Measurements from ENCODE around the gene RPAP2.

The RPAP2 gene

DNA sequence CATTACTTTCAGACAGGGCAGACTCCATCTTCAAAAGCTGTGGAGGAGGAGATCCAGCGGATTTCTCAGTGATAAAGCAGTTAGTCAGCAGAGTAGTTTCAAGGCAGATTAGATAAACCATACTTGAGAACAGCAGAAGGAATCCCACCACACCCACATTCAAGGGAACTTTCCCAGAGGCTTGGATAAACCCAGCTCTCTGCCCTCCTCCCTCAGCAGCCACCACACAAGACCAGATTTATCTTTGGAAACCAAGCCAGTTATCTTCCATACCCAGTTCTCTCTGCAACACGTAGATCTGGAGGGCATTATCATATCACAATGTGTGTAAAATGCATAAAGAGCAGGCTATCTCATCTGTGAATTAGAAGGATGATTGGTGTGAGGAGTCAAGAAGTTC, 147.7 kb downstream of the RPAP2 start:
- TF ChIP-seq, protein P1, sequence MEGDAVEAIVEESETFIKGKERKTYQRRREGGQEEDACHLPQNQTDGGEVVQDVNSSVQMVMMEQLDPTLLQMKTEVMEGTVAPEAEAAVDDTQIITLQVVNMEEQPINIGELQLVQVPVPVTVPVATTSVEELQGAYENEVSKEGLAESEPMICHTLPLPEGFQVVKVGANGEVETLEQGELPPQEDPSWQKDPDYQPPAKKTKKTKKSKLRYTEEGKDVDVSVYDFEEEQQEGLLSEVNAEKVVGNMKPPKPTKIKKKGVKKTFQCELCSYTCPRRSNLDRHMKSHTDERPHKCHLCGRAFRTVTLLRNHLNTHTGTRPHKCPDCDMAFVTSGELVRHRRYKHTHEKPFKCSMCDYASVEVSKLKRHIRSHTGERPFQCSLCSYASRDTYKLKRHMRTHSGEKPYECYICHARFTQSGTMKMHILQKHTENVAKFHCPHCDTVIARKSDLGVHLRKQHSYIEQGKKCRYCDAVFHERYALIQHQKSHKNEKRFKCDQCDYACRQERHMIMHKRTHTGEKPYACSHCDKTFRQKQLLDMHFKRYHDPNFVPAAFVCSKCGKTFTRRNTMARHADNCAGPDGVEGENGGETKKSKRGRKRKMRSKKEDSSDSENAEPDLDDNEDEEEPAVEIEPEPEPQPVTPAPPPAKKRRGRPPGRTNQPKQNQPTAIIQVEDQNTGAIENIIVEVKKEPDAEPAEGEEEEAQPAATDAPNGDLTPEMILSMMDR (IDR thresholded peaks at IDR 0.05; ENCODE audit: low read length, missing control alignments): no peak
- DNase-seq (ENCODE audit: low read depth): peak; percentile 55
- H3K4me3 ChIP-seq (replicated peaks; ENCODE audit: low read depth, low read length): no peak overlapping the region

DNA sequence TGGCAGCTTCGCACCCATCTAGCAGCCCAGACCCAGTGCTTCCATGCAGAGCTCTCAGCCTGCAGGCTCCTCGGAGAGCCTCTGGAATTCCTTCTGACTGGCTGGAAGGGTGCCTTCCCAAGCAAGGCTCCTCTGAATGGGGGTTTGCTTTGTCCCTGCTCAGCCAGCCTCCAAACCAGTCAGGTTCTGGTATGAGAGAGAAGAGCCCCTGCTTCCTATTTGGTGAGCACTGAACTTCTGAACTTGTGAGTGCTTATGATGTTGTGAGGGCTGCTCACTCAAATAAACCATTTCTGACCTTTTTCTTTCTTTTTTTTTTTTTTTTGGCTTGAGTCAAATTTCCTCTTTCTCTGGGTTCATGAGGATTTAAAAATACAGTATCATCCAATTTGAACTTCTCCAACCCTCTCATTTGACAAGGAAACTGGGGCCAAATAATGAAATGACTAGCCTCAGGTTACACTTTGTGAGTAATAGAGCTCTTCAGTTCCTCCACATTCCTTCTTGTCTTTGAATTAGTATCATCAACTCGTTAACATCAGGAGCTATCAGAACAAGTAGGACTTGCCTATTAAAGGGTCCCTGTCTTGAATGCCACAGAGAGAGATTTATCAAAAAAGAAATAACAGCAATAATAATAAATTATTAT, 148.3 kb downstream of the RPAP2 start:
- TF ChIP-seq, protein P1 (IDR thresholded peaks at IDR 0.05; ENCODE audit: low read length, missing control alignments): no peak
- DNase-seq (ENCODE audit: low read depth): peak; percentile 4
- H3K4me3 ChIP-seq (replicated peaks; ENCODE audit: low read depth, low read length): no peak overlapping the region

DNA sequence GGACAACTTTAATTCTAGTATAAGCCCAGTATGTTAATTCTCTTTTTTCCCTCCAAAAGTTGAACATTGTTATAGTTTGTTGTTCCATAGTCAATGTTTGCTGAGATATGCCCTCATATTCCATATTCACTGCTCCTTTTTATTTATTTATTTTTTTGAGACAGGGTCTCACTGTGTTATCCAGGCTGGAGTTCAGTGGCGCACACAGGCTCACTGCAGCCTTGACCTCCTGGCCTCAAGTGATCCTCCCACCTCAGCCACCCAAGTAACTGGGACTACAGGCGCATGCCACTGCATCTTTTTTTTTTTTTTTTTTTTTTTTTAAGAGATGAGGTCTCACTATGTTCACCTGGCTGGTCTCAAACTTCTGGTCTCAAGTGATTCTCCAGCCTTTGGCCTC, 149.1 kb downstream of the RPAP2 start:
- no peak overlapping the region for H3K4me3 ChIP-seq (replicated peaks; ENCODE audit: low read depth, low read length)
- TF ChIP-seq, protein P1 (IDR thresholded peaks at IDR 0.05; ENCODE audit: low read length, missing control alignments): no peak
- DNase-seq (ENCODE audit: low read depth): no peak

Measured in fibroblast of pulmonary artery (primary cell).